Panc1 (cell line): ENCODE results near the gene CISD1.

ENCODE experiments used
- POLR2AphosphoS5 ChIP-seq: IDR thresholded peaks from 2 replicates; pipeline ENCODE4 v1.6.1; 2012; ENCODE audit warnings: mild to moderate bottlenecking, low read depth, low read length, moderate library complexity
- TCF7L2 ChIP-seq: IDR thresholded peaks from 2 replicates; pipeline ENCODE4 v1.6.1; 2011; ENCODE audit warnings: mild to moderate bottlenecking, low read depth, low read length, inconsistent platforms
- TF ChIP-seq, protein P1 (sequence below): fragments of 450-650 bp; IDR thresholded peaks from 2 replicates; pipeline ENCODE4 v1.5.1; 2017; ENCODE audit warnings: mild to moderate bottlenecking
- TF ChIP-seq, protein P2 (sequence below), 2 experiments: IDR thresholded peaks; 2 replicates each; pipeline ENCODE4 v1.6.1; 2011 to 2012; ENCODE audit warnings: low read depth in 2 of 2, control low read depth in 1 of 2, low read length in 1 of 2, mild to moderate bottlenecking in 1 of 2, moderate library complexity in 1 of 2; ENCODE audit not compliant: insufficient read depth in 1 of 2

DNA sequence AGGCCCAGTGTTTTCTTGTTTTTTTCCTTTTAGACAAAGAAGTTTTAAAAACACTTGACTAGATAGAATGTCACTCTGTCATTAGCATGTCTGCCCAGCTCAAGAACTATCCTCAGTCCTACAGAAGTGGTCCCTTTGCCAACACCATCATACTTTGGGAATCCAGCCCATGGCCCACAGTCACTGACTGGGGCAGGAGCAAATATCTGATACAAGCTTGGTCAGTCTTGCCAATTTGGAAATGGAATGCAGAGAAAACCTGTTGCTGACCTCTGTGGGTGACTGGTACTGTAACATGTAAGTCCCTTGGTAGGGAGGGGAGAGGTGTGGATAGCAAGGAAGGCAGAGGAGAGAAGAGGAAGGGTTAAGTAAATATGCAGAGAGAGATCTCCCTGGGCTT, 49.1 kb upstream of the CISD1 start:
- no peak for TF ChIP-seq TCF7L2
- TF ChIP-seq, protein P1, sequence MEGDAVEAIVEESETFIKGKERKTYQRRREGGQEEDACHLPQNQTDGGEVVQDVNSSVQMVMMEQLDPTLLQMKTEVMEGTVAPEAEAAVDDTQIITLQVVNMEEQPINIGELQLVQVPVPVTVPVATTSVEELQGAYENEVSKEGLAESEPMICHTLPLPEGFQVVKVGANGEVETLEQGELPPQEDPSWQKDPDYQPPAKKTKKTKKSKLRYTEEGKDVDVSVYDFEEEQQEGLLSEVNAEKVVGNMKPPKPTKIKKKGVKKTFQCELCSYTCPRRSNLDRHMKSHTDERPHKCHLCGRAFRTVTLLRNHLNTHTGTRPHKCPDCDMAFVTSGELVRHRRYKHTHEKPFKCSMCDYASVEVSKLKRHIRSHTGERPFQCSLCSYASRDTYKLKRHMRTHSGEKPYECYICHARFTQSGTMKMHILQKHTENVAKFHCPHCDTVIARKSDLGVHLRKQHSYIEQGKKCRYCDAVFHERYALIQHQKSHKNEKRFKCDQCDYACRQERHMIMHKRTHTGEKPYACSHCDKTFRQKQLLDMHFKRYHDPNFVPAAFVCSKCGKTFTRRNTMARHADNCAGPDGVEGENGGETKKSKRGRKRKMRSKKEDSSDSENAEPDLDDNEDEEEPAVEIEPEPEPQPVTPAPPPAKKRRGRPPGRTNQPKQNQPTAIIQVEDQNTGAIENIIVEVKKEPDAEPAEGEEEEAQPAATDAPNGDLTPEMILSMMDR, result no peak
- no peak for TF ChIP-seq POLR2AphosphoS5
- TF ChIP-seq, protein P2, sequence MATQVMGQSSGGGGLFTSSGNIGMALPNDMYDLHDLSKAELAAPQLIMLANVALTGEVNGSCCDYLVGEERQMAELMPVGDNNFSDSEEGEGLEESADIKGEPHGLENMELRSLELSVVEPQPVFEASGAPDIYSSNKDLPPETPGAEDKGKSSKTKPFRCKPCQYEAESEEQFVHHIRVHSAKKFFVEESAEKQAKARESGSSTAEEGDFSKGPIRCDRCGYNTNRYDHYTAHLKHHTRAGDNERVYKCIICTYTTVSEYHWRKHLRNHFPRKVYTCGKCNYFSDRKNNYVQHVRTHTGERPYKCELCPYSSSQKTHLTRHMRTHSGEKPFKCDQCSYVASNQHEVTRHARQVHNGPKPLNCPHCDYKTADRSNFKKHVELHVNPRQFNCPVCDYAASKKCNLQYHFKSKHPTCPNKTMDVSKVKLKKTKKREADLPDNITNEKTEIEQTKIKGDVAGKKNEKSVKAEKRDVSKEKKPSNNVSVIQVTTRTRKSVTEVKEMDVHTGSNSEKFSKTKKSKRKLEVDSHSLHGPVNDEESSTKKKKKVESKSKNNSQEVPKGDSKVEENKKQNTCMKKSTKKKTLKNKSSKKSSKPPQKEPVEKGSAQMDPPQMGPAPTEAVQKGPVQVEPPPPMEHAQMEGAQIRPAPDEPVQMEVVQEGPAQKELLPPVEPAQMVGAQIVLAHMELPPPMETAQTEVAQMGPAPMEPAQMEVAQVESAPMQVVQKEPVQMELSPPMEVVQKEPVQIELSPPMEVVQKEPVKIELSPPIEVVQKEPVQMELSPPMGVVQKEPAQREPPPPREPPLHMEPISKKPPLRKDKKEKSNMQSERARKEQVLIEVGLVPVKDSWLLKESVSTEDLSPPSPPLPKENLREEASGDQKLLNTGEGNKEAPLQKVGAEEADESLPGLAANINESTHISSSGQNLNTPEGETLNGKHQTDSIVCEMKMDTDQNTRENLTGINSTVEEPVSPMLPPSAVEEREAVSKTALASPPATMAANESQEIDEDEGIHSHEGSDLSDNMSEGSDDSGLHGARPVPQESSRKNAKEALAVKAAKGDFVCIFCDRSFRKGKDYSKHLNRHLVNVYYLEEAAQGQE (IDR thresholded peaks at IDR 0.05; ENCODE audit: insufficient read depth in 1 of 2, low read depth in 2 of 2, low read length in 1 of 2), result no peak
